Chondrocyte (in vitro differentiated cells): ENCODE data around the gene PKDCC. TPM values are rescaled to one million over a fixed set of nuclear protein-coding genes. Genes with fewer than 3 reads are reported as not detected.

ENCODE experiments used
- DNase-seq: peaks from one replicate; pipeline ENCODE4 v3.0.0; 2021; ENCODE audit warnings: mixed read lengths, low spot score
- H3K27ac Mint-ChIP-seq: one replicate; pipeline ENCODE4 v1.8.0; 2021; ENCODE audit warnings: mild to moderate bottlenecking, moderate library complexity, mixed read lengths; ENCODE audit not compliant: unreplicated experiment
- H3K27me3 Mint-ChIP-seq: 2 replicates; pipeline ENCODE4 v1.8.0; 2021; ENCODE audit warnings: low read depth, mixed read lengths
- H3K36me3 Mint-ChIP-seq: 2 replicates; pipeline ENCODE4 v1.8.0; 2021; ENCODE audit warnings: low read depth, mixed read lengths
- H3K4me1 Mint-ChIP-seq: 2 replicates; pipeline ENCODE4 v1.8.0; 2021; ENCODE audit warnings: low read depth, mild to moderate bottlenecking, mixed read lengths
- H3K4me3 Mint-ChIP-seq: one replicate; pipeline ENCODE4 v1.8.0; 2021; ENCODE audit warnings: mild to moderate bottlenecking, moderate library complexity, mixed read lengths; ENCODE audit not compliant: unreplicated experiment
- H3K9me3 Mint-ChIP-seq: 2 replicates; pipeline ENCODE4 v1.8.0; 2021; ENCODE audit warnings: low read depth, mixed read lengths
- CTCF ChIP-seq: fragments of 200-600 bp; sonication (generic); IDR thresholded peaks from 2 replicates; pipeline ENCODE4 v1.5.0; 2021; ENCODE audit warnings: antibody characterized with exemption, mild to moderate bottlenecking, moderate library complexity
- total RNA-seq: library from RNA; stranded (reverse); gene quantifications from 3 replicates; pipeline ENCODE4 v1.2.1, GENCODE V29; 2021

The PKDCC gene
- total RNA-seq, 1 donor from 2014 or later = 164 TPM

GRCh38 chr2:42071791-42072190, 24.0 kb downstream of the PKDCC start:
- no peak overlapping the region for H3K4me3 Mint-ChIP-seq
- no peak overlapping the region for H3K27ac Mint-ChIP-seq
- no peak for DNase-seq
- peaks cover 3% of the 10 kb centered on the region for H3K9me3 Mint-ChIP-seq
- peaks cover 15% of the 10 kb centered on the region for H3K4me1 Mint-ChIP-seq
- H3K36me3 Mint-ChIP-seq = peaks cover 2% of the 10 kb centered on the region
- TF ChIP-seq CTCF = no peak
- H3K27me3 Mint-ChIP-seq = no peaks in the 10 kb centered on the region

- DNase-seq = no peak
- no peaks in the 10 kb centered on the region for H3K27me3 Mint-ChIP-seq
- H3K4me1 Mint-ChIP-seq = peaks cover 15% of the 10 kb centered on the region
- no peak overlapping the region for H3K4me3 Mint-ChIP-seq
- peaks cover 3% of the 10 kb centered on the region for H3K9me3 Mint-ChIP-seq
- no peak for TF ChIP-seq CTCF
- H3K27ac Mint-ChIP-seq = no peak overlapping the region
- peaks cover 2% of the 10 kb centered on the region for H3K36me3 Mint-ChIP-seq
Measured at GRCh38 chr2:42072349-42073118, 24.7 kb downstream of the PKDCC start.

GRCh38 chr2:42073739-42074503, 26.1 kb downstream of the PKDCC start:
- Mint-ChIP-seq H3K4me1 (peaks cover 15% of the 10 kb centered on the region), H3K36me3 (peaks cover 2% of the 10 kb centered on the region), H3K27ac (no peak overlapping the region), H3K4me3 (no peak overlapping the region), H3K27me3 (no peaks in the 10 kb centered on the region), H3K9me3 (peaks cover 3% of the 10 kb centered on the region)
- TF ChIP-seq CTCF = no peak
- no peak for DNase-seq

DNA sequence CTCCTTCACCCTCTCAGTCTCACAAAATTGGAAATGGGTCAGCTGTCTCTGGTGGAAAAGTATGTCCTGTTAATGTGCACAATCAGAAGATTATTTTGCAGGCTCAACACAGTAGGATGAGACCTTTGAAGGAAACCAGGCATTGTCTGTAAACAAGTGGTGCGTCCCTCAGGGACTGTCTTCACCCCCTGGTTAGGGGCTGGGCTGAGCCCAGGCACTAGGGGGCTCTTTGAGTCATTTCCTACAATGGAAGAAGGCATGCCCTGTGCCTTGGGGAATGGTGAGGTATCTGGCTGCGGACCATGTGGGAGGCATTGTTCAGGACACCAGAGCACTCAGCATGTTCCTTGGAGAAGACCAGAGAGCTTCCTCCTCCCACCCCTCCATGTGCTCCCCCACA, 26.8 kb downstream of the PKDCC start:
- peaks cover 15% of the 10 kb centered on the region for H3K4me1 Mint-ChIP-seq
- TF ChIP-seq CTCF = no peak
- H3K36me3 Mint-ChIP-seq = peaks cover 2% of the 10 kb centered on the region
- peaks cover 3% of the 10 kb centered on the region for H3K9me3 Mint-ChIP-seq
- no peak overlapping the region for H3K27ac Mint-ChIP-seq
- no peak for DNase-seq
- peaks cover 2% of the 10 kb centered on the region for H3K27me3 Mint-ChIP-seq
- no peak overlapping the region for H3K4me3 Mint-ChIP-seq

- Mint-ChIP-seq H3K36me3 (peaks cover 2% of the 10 kb centered on the region), H3K27me3 (peaks cover 3% of the 10 kb centered on the region), H3K4me3 (no peak overlapping the region), H3K27ac (no peak overlapping the region), H3K9me3 (peaks cover 3% of the 10 kb centered on the region), H3K4me1 (peaks cover 15% of the 10 kb centered on the region)
- TF ChIP-seq CTCF = no peak
- no peak for DNase-seq
Measured at GRCh38 chr2:42076357-42077225, 28.8 kb downstream of the PKDCC start.
